HUES6 (cell line): Measurements from ENCODE around the gene NTRK3.

Experiments used
- H3K27ac ChIP-seq: 2 replicates; pipeline ENCODE4 v1.7.0; 2013; ENCODE audit warnings: low read depth, mild to moderate bottlenecking, low read length, inconsistent platforms
- H3K27me3 ChIP-seq: 2 replicates; pipeline ENCODE4 v1.6.1; 2013; ENCODE audit warnings: low read length; ENCODE audit not compliant: control insufficient read depth, insufficient read depth
- H3K36me3 ChIP-seq: 2 replicates; pipeline ENCODE4 v1.6.1; 2013; ENCODE audit warnings: low read length; ENCODE audit not compliant: control insufficient read depth, insufficient read depth
- H3K4me1 ChIP-seq: 2 replicates; pipeline ENCODE4 v1.6.1; 2013; ENCODE audit warnings: low read length; ENCODE audit not compliant: control insufficient read depth, insufficient read depth
- H3K4me3 ChIP-seq: 2 replicates; pipeline ENCODE4 v1.5.1; 2013; ENCODE audit warnings: low read depth, low read length
- H3K9ac ChIP-seq: one replicate; pipeline ENCODE4 v1.6.1; 2013; ENCODE audit warnings: mild to moderate bottlenecking, low read length
- H3K9me3 ChIP-seq: 2 replicates; pipeline ENCODE4 v1.6.1; 2013; ENCODE audit warnings: low read depth, low read length; ENCODE audit not compliant: control insufficient read depth, insufficient read depth

The NTRK3 gene

GRCh38 chr15:88141269-88141889 is 115.2 kb downstream of the NTRK3 start:
- H3K27me3 ChIP-seq = no peaks in the 10 kb centered on the region; the same call in 1 of the 2 replicates
- no peak overlapping the region for H3K4me3 ChIP-seq
- H3K9me3 ChIP-seq = peaks cover 3% of the 10 kb centered on the region; the same call in 1 of the 2 replicates
- no peak overlapping the region for H3K27ac ChIP-seq
- H3K4me1 ChIP-seq = no peaks in the 10 kb centered on the region
- H3K9ac ChIP-seq = no peak overlapping the region
- H3K36me3 ChIP-seq = no peaks in the 10 kb centered on the region

- H3K9me3 ChIP-seq = peaks cover 3% of the 10 kb centered on the region; the same call in 1 of the 2 replicates
- no peaks in the 10 kb centered on the region for H3K4me1 ChIP-seq
- H3K27me3 ChIP-seq = no peaks in the 10 kb centered on the region; the same call in 1 of the 2 replicates
- no peak overlapping the region for H3K4me3 ChIP-seq
- no peak overlapping the region for H3K9ac ChIP-seq
- H3K36me3 ChIP-seq = no peaks in the 10 kb centered on the region
- H3K27ac ChIP-seq = no peak overlapping the region
Measured at GRCh38 chr15:88140398-88140797, 116.1 kb downstream of the NTRK3 start.

- Histone ChIP-seq H3K36me3 (no peaks in the 10 kb centered on the region), H3K9me3 (peaks cover 3% of the 10 kb centered on the region; the same call in 1 of the 2 replicates), H3K9ac (no peak overlapping the region), H3K27me3 (no peaks in the 10 kb centered on the region; the same call in 1 of the 2 replicates), H3K4me1 (no peaks in the 10 kb centered on the region), H3K27ac (no peak overlapping the region), H3K4me3 (no peak overlapping the region)
Measured at GRCh38 chr15:88139936-88140335, 116.6 kb downstream of the NTRK3 start.

- H3K9ac ChIP-seq = no peak overlapping the region
- no peaks in the 10 kb centered on the region for H3K4me1 ChIP-seq
- no peak overlapping the region for H3K4me3 ChIP-seq
- no peaks in the 10 kb centered on the region for H3K9me3 ChIP-seq
- H3K36me3 ChIP-seq = no peaks in the 10 kb centered on the region
- H3K27me3 ChIP-seq = no peaks in the 10 kb centered on the region; the same call in 1 of the 2 replicates
- no peak overlapping the region for H3K27ac ChIP-seq
Measured at GRCh38 chr15:88133795-88134194, 122.7 kb downstream of the NTRK3 start.

GRCh38 chr15:88132499-88132898 is 124.0 kb downstream of the NTRK3 start:
- H3K9ac ChIP-seq = no peak overlapping the region
- H3K9me3 ChIP-seq = no peaks in the 10 kb centered on the region
- no peaks in the 10 kb centered on the region; the same call in 1 of the 2 replicates for H3K27me3 ChIP-seq
- H3K4me1 ChIP-seq = no peaks in the 10 kb centered on the region
- no peaks in the 10 kb centered on the region for H3K36me3 ChIP-seq
- H3K4me3 ChIP-seq = no peak overlapping the region
- no peak overlapping the region for H3K27ac ChIP-seq

- no peak overlapping the region for H3K27ac ChIP-seq
- no peak overlapping the region for H3K4me3 ChIP-seq
- H3K27me3 ChIP-seq = no peaks in the 10 kb centered on the region; the same call in 1 of the 2 replicates
- H3K36me3 ChIP-seq = no peaks in the 10 kb centered on the region
- H3K9me3 ChIP-seq = no peaks in the 10 kb centered on the region
- H3K9ac ChIP-seq = no peak overlapping the region
- no peaks in the 10 kb centered on the region for H3K4me1 ChIP-seq
Measured at GRCh38 chr15:88131937-88132336, 124.6 kb downstream of the NTRK3 start.

- Histone ChIP-seq H3K4me1 (peaks cover 9% of the 10 kb centered on the region; the same call in 1 of the 2 replicates), H3K36me3 (no peaks in the 10 kb centered on the region), H3K27me3 (no peaks in the 10 kb centered on the region), H3K27ac (no peak overlapping the region), H3K9ac (no peak overlapping the region), H3K4me3 (no peak overlapping the region), H3K9me3 (no peaks in the 10 kb centered on the region)
Measured at GRCh38 chr15:88127432-88127790, 129.1 kb downstream of the NTRK3 start.

- Histone ChIP-seq H3K4me1 (peaks cover 9% of the 10 kb centered on the region; the same call in 1 of the 2 replicates), H3K9me3 (no peaks in the 10 kb centered on the region), H3K36me3 (no peaks in the 10 kb centered on the region), H3K4me3 (no peak overlapping the region), H3K27me3 (no peaks in the 10 kb centered on the region), H3K9ac (no peak overlapping the region), H3K27ac (no peak overlapping the region)
Measured at GRCh38 chr15:88126695-88127431, 129.7 kb downstream of the NTRK3 start.

- Histone ChIP-seq H3K27ac (no peak overlapping the region), H3K9ac (no peak overlapping the region), H3K4me3 (no peak overlapping the region), H3K27me3 (no peaks in the 10 kb centered on the region), H3K9me3 (no peaks in the 10 kb centered on the region), H3K4me1 (peaks cover 9% of the 10 kb centered on the region; the same call in 1 of the 2 replicates), H3K36me3 (no peaks in the 10 kb centered on the region)
Measured at GRCh38 chr15:88125576-88125975, 131.0 kb downstream of the NTRK3 start.

- Histone ChIP-seq H3K27ac (no peak overlapping the region), H3K36me3 (no peaks in the 10 kb centered on the region), H3K4me3 (no peak overlapping the region), H3K4me1 (peaks cover 9% of the 10 kb centered on the region; the same call in 1 of the 2 replicates), H3K9ac (no peak overlapping the region), H3K27me3 (no peaks in the 10 kb centered on the region), H3K9me3 (no peaks in the 10 kb centered on the region)
Measured at GRCh38 chr15:88124199-88124598, 132.3 kb downstream of the NTRK3 start.

- H3K27me3 ChIP-seq = no peaks in the 10 kb centered on the region
- peaks cover 9% of the 10 kb centered on the region; the same call in 1 of the 2 replicates for H3K4me1 ChIP-seq
- no peaks in the 10 kb centered on the region for H3K9me3 ChIP-seq
- H3K36me3 ChIP-seq = no peaks in the 10 kb centered on the region
- no peak overlapping the region for H3K27ac ChIP-seq
- no peak overlapping the region for H3K4me3 ChIP-seq
- no peak overlapping the region for H3K9ac ChIP-seq
Measured at GRCh38 chr15:88121968-88122530, 134.5 kb downstream of the NTRK3 start.
